Sigmoid colon (tissue), 7 donors: Measurements from ENCODE around the gene HTD2. TPM values are rescaled to one million over a fixed set of nuclear protein-coding genes. Genes with fewer than 3 reads are reported as not detected.
"Not testable (repeated sequence)": the region's sequence is repeated elsewhere in the genome, so short reads cannot be mapped to it uniquely, and the experiment has no call there.

ENCODE experiments used
- DNase-seq: peaks from one replicate; pipeline ENCODE4 v3.0.0-alpha.2; 2019
- H3K27ac ChIP-seq, 4 donors: fragments of 200-600 bp; sonication (generic); one replicate each; pipeline ENCODE4 v1.5.1; 2016 to 2019; ENCODE audit warnings: mild to moderate bottlenecking in 1 of 4
- H3K27me3 ChIP-seq, 3 donors: fragments of 200-600 bp; sonication (generic); one replicate each; pipeline ENCODE4 v1.5.1; 2019; ENCODE audit warnings: mild to moderate bottlenecking in 1 of 3
- H3K36me3 ChIP-seq, 4 donors: fragments of 200-600 bp; sonication (generic); one replicate each; pipeline ENCODE4 v1.5.1; 2016 to 2019
- H3K4me1 ChIP-seq, 4 donors: fragments of 200-600 bp; sonication (generic); one replicate each; pipeline ENCODE4 v1.5.1; 2017 to 2019
- H3K4me3 ChIP-seq, 4 donors: fragments of 200-600 bp; sonication (generic); one replicate each; pipeline ENCODE4 v1.5.1; 2017 to 2019; ENCODE audit warnings: mild to moderate bottlenecking in 2 of 4, moderate library complexity in 1 of 4
- H3K9me3 ChIP-seq, 4 donors: fragments of 200-600 bp in 3 of 4; sonication (generic) in 3 of 4; one replicate each; pipeline versions ENCODE4 v1.5.1 to v1.6.1; 2013 to 2019
- EP300 ChIP-seq, 4 donors: sonication (generic); formaldehyde crosslinking; IDR thresholded peaks; one replicate each; pipeline ENCODE4 v1.6.1; 2017; ENCODE audit warnings: antibody characterized with exemption in 4 of 4
- POLR2A ChIP-seq, 2 donors: fragments of 450-650 bp; IDR thresholded peaks; one replicate each; pipeline ENCODE4 v1.6.1; 2016; ENCODE audit warnings: antibody characterized with exemption in 2 of 2, mild to moderate bottlenecking in 2 of 2, moderate library complexity in 2 of 2
- POLR2AphosphoS5 ChIP-seq, 4 donors: sonication (generic); formaldehyde crosslinking; IDR thresholded peaks; one replicate each; pipeline ENCODE4 v1.6.1; 2017; ENCODE audit warnings: antibody characterized with exemption in 4 of 4
- WGBS, 2 donors: extraction: QIAGEN DNeasy Blood & Tissue Kit; methylation state at CpG; one replicate each; pipeline ENCODE4 v1.1.7; 2013; 5-methylcytosine and 5-hydroxymethylcytosine counted together
- intact Hi-C: fragments of 100-400 bp; cut with DNase I; formaldehyde crosslinking; loops from one replicate; pipeline ENCODE4 v1.15.1; 2023
- polyA plus RNA-seq, 3 donors: library from polyadenylated mRNA; stranded (reverse); fragments of 200-250 nt; gene quantifications; one replicate each; pipeline ENCODE4 v1.2.3, GENCODE V29; 2013
- total RNA-seq, 4 donors: library from RNA; depleted of rRNA; stranded (reverse); fragments of >200 nt; gene quantifications; one replicate each; pipeline ENCODE4 v1.1.0, GENCODE V29; 2016
- TF ChIP-seq, protein P1 (sequence below), 4 experiments: fragments of 450-650 bp in 3 of 4; fragments of 200-600 bp in 1 of 4; IDR thresholded peaks; one replicate each; pipeline ENCODE4 v1.5.1; 2016 to 2019; ENCODE audit warnings: antibody characterized with exemption in 4 of 4, mild to moderate bottlenecking in 3 of 4, moderate library complexity in 2 of 4
- donor health status: healthy with polysubstance abuse.
- donor health status: Bipolar disorder and iron deficiency.
- donor health status: healthy.

HTD2 gene
- total and polyA plus RNA-seq, 7 donors: 6.9 to 20.8 (median 11.8) TPM

DNA sequence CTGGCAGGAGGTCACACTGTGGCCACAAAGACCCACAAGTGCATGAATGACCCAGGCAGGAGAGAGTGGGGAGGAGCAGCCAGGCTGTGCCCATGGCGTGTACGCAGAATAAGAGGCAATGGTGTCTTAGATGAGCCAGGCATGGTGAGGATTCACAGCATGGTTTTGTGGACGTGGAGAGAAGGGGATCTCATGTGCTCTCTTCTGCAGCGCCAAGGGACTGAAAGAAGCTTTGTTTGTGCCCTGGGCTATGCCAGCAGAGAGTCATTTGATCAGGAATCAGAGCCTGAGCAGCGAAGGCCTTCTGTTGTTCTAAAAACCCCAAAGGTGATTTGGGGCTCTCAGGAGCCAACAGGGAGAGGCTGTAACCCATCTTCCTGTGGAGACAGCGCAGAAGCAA lies 19.0 kb upstream of the HTD2 start:
- Histone ChIP-seq H3K4me3 (no peak overlapping the region), H3K27me3 (no peaks in the 10 kb centered on the region), H3K27ac (no peak overlapping the region), H3K36me3 (peaks cover 0 to 52% (median 11%) of the 10 kb centered on the region in 4 donors), H3K4me1 (no peaks in the 10 kb centered on the region), H3K9me3 (no peaks in the 10 kb centered on the region)
- no peak for DNase-seq
- intact Hi-C loops: no loop called here
- 92 to 96% methylated on average over 6 of the region's 6 CpGs for WGBS, 2 donors
- no peak for TF ChIP-seq EP300 (IDR thresholded peaks at IDR 0.05)

DNA sequence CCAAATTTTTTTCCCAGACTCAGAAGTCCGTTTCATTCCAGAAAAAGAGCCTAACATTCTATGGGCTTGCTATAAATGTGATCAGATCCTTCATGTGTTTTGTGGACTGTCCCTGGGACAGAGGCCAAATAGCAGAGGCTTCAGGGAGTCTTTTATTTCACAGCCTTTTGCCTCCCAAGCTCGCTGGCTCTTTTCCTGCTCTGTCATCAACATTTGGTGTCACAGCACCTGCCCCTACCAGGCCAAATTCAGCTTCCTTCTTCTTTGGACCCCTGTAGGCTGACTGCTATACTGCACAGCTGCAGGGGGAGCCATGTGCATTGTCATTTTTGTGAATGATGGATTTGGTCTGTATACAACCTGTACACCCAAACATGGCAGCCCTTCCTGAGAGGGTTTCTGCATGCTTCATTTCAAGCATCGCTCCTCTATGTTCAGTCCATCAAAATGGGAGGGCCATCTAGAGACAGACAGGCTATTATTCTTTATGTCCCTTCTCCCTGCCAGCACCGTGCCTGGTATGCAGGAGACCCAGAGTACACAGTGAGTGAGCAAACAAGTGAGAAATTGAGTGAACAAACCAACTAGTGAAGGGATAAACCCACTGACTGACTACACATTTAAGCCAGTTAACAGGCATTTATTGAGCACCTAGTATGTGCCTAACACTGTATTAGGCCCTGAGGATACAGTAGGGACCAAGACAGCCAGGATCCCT lies 18.1 kb upstream of the HTD2 start:
- intact Hi-C loops: no loop called here
- no peaks in the 10 kb centered on the region for H3K27me3 ChIP-seq
- H3K4me1 ChIP-seq: no peaks in the 10 kb centered on the region
- no peak for DNase-seq
- H3K9me3 ChIP-seq: no peaks in the 10 kb centered on the region
- H3K4me3 ChIP-seq: no peak overlapping the region
- TF ChIP-seq EP300 (IDR thresholded peaks at IDR 0.05) (no peak), POLR2AphosphoS5 (IDR thresholded peaks at IDR 0.05) (no peak), POLR2A (IDR thresholded peaks at IDR 0.05) (no peak)
- TF ChIP-seq, protein P1, sequence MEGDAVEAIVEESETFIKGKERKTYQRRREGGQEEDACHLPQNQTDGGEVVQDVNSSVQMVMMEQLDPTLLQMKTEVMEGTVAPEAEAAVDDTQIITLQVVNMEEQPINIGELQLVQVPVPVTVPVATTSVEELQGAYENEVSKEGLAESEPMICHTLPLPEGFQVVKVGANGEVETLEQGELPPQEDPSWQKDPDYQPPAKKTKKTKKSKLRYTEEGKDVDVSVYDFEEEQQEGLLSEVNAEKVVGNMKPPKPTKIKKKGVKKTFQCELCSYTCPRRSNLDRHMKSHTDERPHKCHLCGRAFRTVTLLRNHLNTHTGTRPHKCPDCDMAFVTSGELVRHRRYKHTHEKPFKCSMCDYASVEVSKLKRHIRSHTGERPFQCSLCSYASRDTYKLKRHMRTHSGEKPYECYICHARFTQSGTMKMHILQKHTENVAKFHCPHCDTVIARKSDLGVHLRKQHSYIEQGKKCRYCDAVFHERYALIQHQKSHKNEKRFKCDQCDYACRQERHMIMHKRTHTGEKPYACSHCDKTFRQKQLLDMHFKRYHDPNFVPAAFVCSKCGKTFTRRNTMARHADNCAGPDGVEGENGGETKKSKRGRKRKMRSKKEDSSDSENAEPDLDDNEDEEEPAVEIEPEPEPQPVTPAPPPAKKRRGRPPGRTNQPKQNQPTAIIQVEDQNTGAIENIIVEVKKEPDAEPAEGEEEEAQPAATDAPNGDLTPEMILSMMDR (IDR thresholded peaks at IDR 0.05): no peak
- peaks cover 0 to 45% (median 11%) of the 10 kb centered on the region in 4 donors for H3K36me3 ChIP-seq
- no peak overlapping the region for H3K27ac ChIP-seq
- WGBS, 2 donors: 88 to 92% methylated on average over 4 of the region's 4 CpGs

DNA sequence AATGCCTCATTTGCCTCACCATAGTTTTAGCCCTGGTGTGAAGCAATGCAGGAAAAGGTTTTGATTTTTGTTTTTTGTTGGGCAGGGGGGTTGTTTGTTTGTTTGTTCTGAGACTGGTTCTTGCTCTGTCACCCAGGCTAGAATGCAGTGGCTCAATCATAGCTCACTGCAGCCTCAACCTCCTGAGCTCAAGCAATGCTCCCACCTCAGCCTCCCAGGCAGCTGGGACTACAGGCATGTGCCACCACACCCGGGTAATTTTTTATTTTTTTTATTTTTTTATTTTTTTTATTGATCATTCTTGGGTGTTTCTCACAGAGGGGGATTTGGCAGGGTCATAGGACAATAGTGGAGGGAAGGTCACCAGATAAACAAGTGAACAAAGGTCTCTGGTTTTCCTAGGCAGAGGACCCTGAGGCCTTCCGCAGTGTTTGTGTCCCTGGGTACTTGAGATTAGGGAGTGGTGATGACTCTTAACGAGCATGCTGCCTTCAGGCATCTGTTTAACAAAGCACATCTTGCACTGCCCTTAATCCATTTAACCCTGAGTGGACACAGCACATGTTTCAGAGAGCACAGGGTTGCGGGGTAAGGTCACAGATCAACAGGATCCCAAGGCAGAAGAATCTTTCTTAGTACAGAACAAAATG lies 17.2 kb upstream of the HTD2 start:
- DNase-seq, H3K27ac ChIP-seq, H3K4me1 ChIP-seq, H3K4me3 ChIP-seq, H3K9me3 ChIP-seq, H3K27me3 ChIP-seq, intact Hi-C loops: not testable (repeated sequence)
- 94 to 96% methylated on average over 3 of the region's 4 CpGs for WGBS, 2 donors
- peaks cover 0 to 43% (median 11%) of the 10 kb centered on the region in 4 donors for H3K36me3 ChIP-seq

DNA sequence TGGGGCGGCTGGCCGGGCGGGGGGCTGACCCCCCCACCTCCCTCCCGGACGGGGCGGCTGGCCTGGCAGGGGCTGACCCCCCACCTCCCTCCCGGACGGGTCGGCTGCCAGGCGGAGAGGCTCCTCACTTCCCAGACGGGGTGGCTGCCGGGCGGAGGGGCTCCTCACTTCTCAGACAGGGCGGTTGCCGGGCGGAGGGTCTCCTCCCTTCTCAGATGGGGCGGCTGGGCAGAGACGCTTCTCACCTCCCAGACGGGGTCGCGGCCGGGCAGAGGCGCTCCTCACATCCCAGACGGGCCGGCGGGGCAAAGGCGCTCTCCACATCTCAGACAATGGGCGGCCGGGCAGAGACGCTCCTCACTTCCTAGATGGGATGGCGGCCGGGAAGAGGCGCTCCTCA lies 15.9 kb upstream of the HTD2 start:
- intact Hi-C loops, H3K4me3 ChIP-seq, DNase-seq, H3K9me3 ChIP-seq, H3K27me3 ChIP-seq, H3K4me1 ChIP-seq, H3K27ac ChIP-seq: not testable (repeated sequence)
- 98 to 99% methylated on average over 24 to 33 of the region's 33 CpGs for WGBS, 2 donors
- peaks cover 0 to 34% (median 7%) of the 10 kb centered on the region in 4 donors for H3K36me3 ChIP-seq

DNA sequence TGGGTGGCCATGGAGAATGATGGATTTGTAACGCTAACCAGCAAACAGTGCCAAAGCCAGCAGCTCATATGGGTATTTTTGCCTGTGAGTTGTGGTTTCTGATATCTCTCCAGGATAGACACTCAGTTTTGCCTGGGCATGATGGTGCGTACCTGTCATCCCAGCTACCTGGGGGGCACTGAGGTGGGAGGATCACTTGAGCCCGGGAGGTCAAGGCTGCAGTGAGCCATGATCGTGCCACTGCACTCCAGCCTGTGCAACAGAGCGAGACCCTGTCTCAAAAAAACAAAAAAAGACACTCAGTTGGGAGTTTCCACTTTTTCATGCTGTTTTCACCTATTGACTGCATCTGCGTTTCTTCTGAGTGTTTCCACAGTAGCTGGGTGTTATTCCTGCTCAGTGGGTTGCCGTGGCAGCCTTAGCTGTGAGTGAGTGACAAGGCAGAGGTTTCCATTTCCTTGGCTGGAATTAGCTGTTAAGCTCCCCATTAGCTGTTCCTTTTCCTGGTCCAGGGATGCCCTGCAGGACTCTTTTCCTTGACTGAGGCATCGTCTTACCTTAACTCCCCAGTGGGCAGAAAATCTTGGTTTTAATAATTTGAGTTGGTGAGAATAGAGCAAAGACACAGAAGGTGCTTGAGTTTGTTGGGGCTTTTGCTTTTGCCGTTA lies 14.5 kb upstream of the HTD2 start:
- WGBS, 2 donors: 82 to 97% methylated on average over 9 of the region's 9 CpGs
- intact Hi-C loops: no loop called here
- no peaks in the 10 kb centered on the region for H3K27me3 ChIP-seq
- peaks cover 0 to 23% (median 3%) of the 10 kb centered on the region in 4 donors for H3K36me3 ChIP-seq
- H3K9me3 ChIP-seq: no peaks in the 10 kb centered on the region
- no peak for TF ChIP-seq EP300 (IDR thresholded peaks at IDR 0.05)
- TF ChIP-seq, protein P1 (IDR thresholded peaks at IDR 0.05): no peak
- TF ChIP-seq POLR2AphosphoS5 (IDR thresholded peaks at IDR 0.05): no peak
- no peak for TF ChIP-seq POLR2A (IDR thresholded peaks at IDR 0.05)
- no peak for DNase-seq
- H3K4me3 ChIP-seq: no peak overlapping the region
- no peak overlapping the region for H3K27ac ChIP-seq
- H3K4me1 ChIP-seq: no peaks in the 10 kb centered on the region

DNA sequence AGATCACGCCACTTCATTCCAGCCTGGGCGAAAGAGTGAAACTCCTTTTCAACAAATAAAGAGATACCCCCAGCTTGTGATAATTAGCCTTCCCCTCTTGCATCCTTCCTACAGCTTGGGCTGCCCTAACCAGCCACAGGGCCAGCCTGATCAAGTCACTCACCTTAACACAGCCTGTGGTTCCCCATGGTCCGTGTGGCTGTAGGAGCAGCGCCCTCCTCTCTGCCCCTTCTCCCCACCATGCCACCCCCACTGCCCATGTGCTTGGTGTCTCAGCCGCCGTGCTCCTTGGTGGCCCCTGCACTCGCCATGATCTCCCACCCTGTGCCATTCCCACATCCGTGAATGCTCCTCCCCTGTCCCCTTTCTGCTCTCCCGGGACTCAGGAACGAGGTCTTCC lies 13.5 kb upstream of the HTD2 start:
- H3K27ac ChIP-seq: no peak overlapping the region
- no peaks in the 10 kb centered on the region for H3K27me3 ChIP-seq
- H3K36me3 ChIP-seq: peaks cover 0 to 13% (median 0%) of the 10 kb centered on the region in 4 donors
- WGBS, 2 donors: 90 to 98% methylated on average over 10 of the region's 10 CpGs
- intact Hi-C loops: no loop called here
- TF ChIP-seq EP300 (IDR thresholded peaks at IDR 0.05) (no peak), POLR2AphosphoS5 (IDR thresholded peaks at IDR 0.05) (no peak), POLR2A (IDR thresholded peaks at IDR 0.05) (no peak)
- TF ChIP-seq, protein P1 (IDR thresholded peaks at IDR 0.05): no peak
- no peak overlapping the region for H3K4me3 ChIP-seq
- no peak for DNase-seq
- no peaks in the 10 kb centered on the region for H3K4me1 ChIP-seq
- H3K9me3 ChIP-seq: no peaks in the 10 kb centered on the region
